Esophagus squamous epithelium (tissue), 5 donors: Measurements from ENCODE around the gene SETD1A. TPM values are rescaled to one million over a fixed set of nuclear protein-coding genes. Genes with fewer than 3 reads are reported as not detected.

ENCODE experiments used
- DNase-seq: peaks from one replicate; lab custom pipeline; 2025; lab: John Stamatoyannopoulos, UW
- H3K27ac ChIP-seq, 4 donors: fragments of 200-600 bp; sonication (generic); one replicate each; pipeline ENCODE4 v1.5.1; 2016 to 2019; ENCODE audit warnings: mild to moderate bottlenecking in 1 of 4
- H3K27me3 ChIP-seq, 4 donors: fragments of 200-600 bp; sonication (generic); 1 replicate in 3 of 4; 2 replicates in 1 of 4; pipeline versions ENCODE4 v1.5.1 to v1.6.0; 2017 to 2021; ENCODE audit warnings: antibody characterized with exemption in 1 of 4
- H3K36me3 ChIP-seq, 3 donors: fragments of 200-600 bp; sonication (generic); one replicate each; pipeline ENCODE4 v1.5.1; 2016 to 2019
- H3K4me1 ChIP-seq, 3 donors: fragments of 200-600 bp; sonication (generic); one replicate each; pipeline ENCODE4 v1.5.1; 2017 to 2019
- H3K4me3 ChIP-seq, 4 donors: fragments of 200-600 bp; sonication (generic); 1 replicate in 3 of 4; 2 replicates in 1 of 4; pipeline ENCODE4 v1.5.1; 2016 to 2019; ENCODE audit warnings: mild to moderate bottlenecking in 2 of 4, moderate library complexity in 1 of 4
- H3K9me3 ChIP-seq, 3 donors: fragments of 200-600 bp; sonication (generic); one replicate each; pipeline ENCODE4 v1.5.1; 2016 to 2019
- CTCF ChIP-seq, 6 experiments: fragments of 450-650 bp in 4 of 6; fragments of 200-600 bp in 2 of 6; sonication (generic) in 2 of 6; IDR thresholded peaks; one replicate each; pipeline ENCODE4 v1.5.1; 2016 to 2019; ENCODE audit warnings: antibody characterized with exemption in 6 of 6, mild to moderate bottlenecking in 4 of 6, moderate library complexity in 4 of 6
- POLR2A ChIP-seq, 4 donors: fragments of 450-650 bp; IDR thresholded peaks; one replicate each; pipeline ENCODE4 v1.6.1; 2017; ENCODE audit warnings: antibody characterized with exemption in 4 of 4, mild to moderate bottlenecking in 4 of 4, moderate library complexity in 3 of 4
- WGBS, 2 donors: methylation state at CpG; one replicate each; pipeline ENCODE4 v1.1.5; 2018; 5-methylcytosine and 5-hydroxymethylcytosine counted together
- intact Hi-C: fragments of 100-400 bp; cut with DNase I; formaldehyde crosslinking; loops from one replicate; pipeline ENCODE4 v1.15.0; 2022
- total RNA-seq, 4 donors: library from RNA; depleted of rRNA; stranded (reverse); fragments of >200 nt; gene quantifications; one replicate each; pipeline ENCODE4 v1.1.0, GENCODE V29; 2016
- donor health status: DM: yes; HTN: yes; CAD: no.

The SETD1A gene
- total RNA-seq, 4 donors from 2014 or later, result 3.5 to 8.0 (median 5.4) TPM

- no peak for DNase-seq
- WGBS, 2 donors, result 39 to 87% methylated on average over 3 to 8 of the region's 11 CpGs
- Histone ChIP-seq H3K4me3 (peak overlapping the region in 1 of 4 donors; percentile 38), H3K4me1 (peaks cover 22 to 54% (median 25%) of the 10 kb centered on the region in 3 donors), H3K9me3 (no peaks in the 10 kb centered on the region), H3K27ac (peak overlapping the region in 2 of 4 donors; percentile 73 to 76), H3K27me3 (no peaks in the 10 kb centered on the region), H3K36me3 (peaks cover 6 to 75% (median 31%) of the 10 kb centered on the region in 3 donors)
- intact Hi-C loops, result no loop called here
- TF ChIP-seq CTCF (IDR thresholded peaks at IDR 0.05), result no peak
- no peak for TF ChIP-seq POLR2A (IDR thresholded peaks at IDR 0.05)
Measured at GRCh38 chr16:30928390-30928789, 29.2 kb upstream of the SETD1A start.

GRCh38 chr16:30929167-30929566, 28.4 kb upstream of the SETD1A start:
- no peak overlapping the region for H3K4me3 ChIP-seq
- peak overlapping the region in 2 of 4 donors; percentile 73 to 76 for H3K27ac ChIP-seq
- intact Hi-C loops, result no loop called here
- DNase-seq, result no peak
- H3K4me1 ChIP-seq, result peaks cover 19 to 48% (median 25%) of the 10 kb centered on the region in 3 donors
- peaks cover 6 to 83% (median 34%) of the 10 kb centered on the region in 3 donors for H3K36me3 ChIP-seq
- WGBS, 2 donors, result 58 to 84% methylated on average over 2 to 7 of the region's 7 CpGs
- no peaks in the 10 kb centered on the region for H3K27me3 ChIP-seq
- no peaks in the 10 kb centered on the region for H3K9me3 ChIP-seq
- no peak for TF ChIP-seq POLR2A (IDR thresholded peaks at IDR 0.05)
- TF ChIP-seq CTCF (IDR thresholded peaks at IDR 0.05), result no peak

- H3K27ac ChIP-seq, result no peak overlapping the region
- DNase-seq, result no peak
- no peak overlapping the region for H3K4me3 ChIP-seq
- H3K36me3 ChIP-seq, result peaks cover 6 to 91% (median 34%) of the 10 kb centered on the region in 3 donors
- intact Hi-C loops, result no loop called here
- WGBS, 2 donors, result 80% methylated on average over 5 of the region's 35 CpGs; no CpG with 5 or more reads in 1 of the 2 donors
- H3K27me3 ChIP-seq, result no peaks in the 10 kb centered on the region
- no peak for TF ChIP-seq POLR2A (IDR thresholded peaks at IDR 0.05)
- no peak for TF ChIP-seq CTCF (IDR thresholded peaks at IDR 0.05)
- peaks cover 9 to 43% (median 17%) of the 10 kb centered on the region in 3 donors for H3K4me1 ChIP-seq
- H3K9me3 ChIP-seq, result no peaks in the 10 kb centered on the region
Measured at GRCh38 chr16:30930160-30930571, 27.4 kb upstream of the SETD1A start.

GRCh38 chr16:30931068-30931650, 26.4 kb upstream of the SETD1A start:
- Histone ChIP-seq H3K36me3 (peaks cover 6 to 95% (median 41%) of the 10 kb centered on the region in 3 donors), H3K4me1 (peaks cover 4 to 33% (median 14%) of the 10 kb centered on the region in 3 donors), H3K27ac (no peak overlapping the region), H3K27me3 (no peaks in the 10 kb centered on the region), H3K4me3 (no peak overlapping the region), H3K9me3 (no peaks in the 10 kb centered on the region)
- no peak for DNase-seq
- no peak for TF ChIP-seq POLR2A (IDR thresholded peaks at IDR 0.05)
- intact Hi-C loops, result no loop called here
- WGBS, 2 donors, result 76 to 79% methylated on average over 10 to 11 of the region's 12 CpGs

GRCh38 chr16:30934827-30935557, 22.6 kb upstream of the SETD1A start:
- peaks cover 6 to 82% (median 38%) of the 10 kb centered on the region in 3 donors for H3K36me3 ChIP-seq
- no peak for DNase-seq
- 47 to 56% methylated on average over 12 of the region's 12 CpGs for WGBS, 2 donors
- no peaks in the 10 kb centered on the region for H3K9me3 ChIP-seq
- no peak overlapping the region for H3K4me3 ChIP-seq
- no peaks in the 10 kb centered on the region for H3K27me3 ChIP-seq
- intact Hi-C loops, result no loop called here
- no peak overlapping the region for H3K27ac ChIP-seq
- TF ChIP-seq POLR2A (IDR thresholded peaks at IDR 0.05) (no peak), CTCF (IDR thresholded peaks at IDR 0.05) (peak in 5 of 6 experiments; percentile 26 to 73 (median 44))
- peaks cover 0 to 20% (median 4%) of the 10 kb centered on the region in 3 donors for H3K4me1 ChIP-seq
